H7 (cell line): ENCODE results near the gene CDON. TPM values are rescaled to one million over a fixed set of nuclear protein-coding genes. Genes with fewer than 3 reads are reported as not detected.
"Not testable (repeated sequence)": the region's sequence is repeated elsewhere in the genome, so short reads cannot be mapped to it uniquely, and the experiment has no call there.

ENCODE experiments used
- DNase-seq: peaks from one replicate; pipeline ENCODE4 v3.0.0; 2012
- H3K27me3 ChIP-seq: 2 replicates; pipeline ENCODE4 v1.6.0; 2011; ENCODE audit warnings: mild to moderate bottlenecking, low read length; ENCODE audit not compliant: control insufficient read depth, insufficient read depth
- H3K36me3 ChIP-seq: replicated peaks from 2 replicates; pipeline ENCODE4 v1.5.1; 2011; ENCODE audit warnings: low read length; ENCODE audit not compliant: control insufficient read depth, insufficient read depth
- H3K4me3 ChIP-seq: 2 replicates; pipeline ENCODE4 v1.5.1; 2011; ENCODE audit warnings: low read depth, mild to moderate bottlenecking, control low read depth, low read length, moderate library complexity; ENCODE audit not compliant: insufficient read depth
- total RNA-seq: library from RNA; depleted of rRNA; stranded (reverse); fragments of >200 nt; shearing (Covaris generic); gene quantifications from 2 replicates; pipeline ENCODE4 v1.2.3, GENCODE V29; 2014

Gene CDON
- total RNA-seq, 1 experiment from 2014 or later: 22.7 TPM

- Histone ChIP-seq H3K36me3 (no peaks in the 10 kb centered on the region), H3K27me3 (no peaks in the 10 kb centered on the region)
- peak; percentile 26 for DNase-seq
Measured at GRCh38 chr11:126039485-126040271, 23.0 kb downstream of the CDON start.

GRCh38 chr11:126035718-126036117 lies 26.9 kb downstream of the CDON start:
- H3K4me3 ChIP-seq: no peak overlapping the region
- DNase-seq: no peak
- H3K27me3 ChIP-seq: no peaks in the 10 kb centered on the region
- no peaks in the 10 kb centered on the region for H3K36me3 ChIP-seq

More at GRCh38 chr11:126039485-126040271, 23.0 kb downstream of the CDON start:
- H3K4me3 ChIP-seq: no peak overlapping the region

- H3K4me3 ChIP-seq: no peak overlapping the region
- no peaks in the 10 kb centered on the region for H3K36me3 ChIP-seq
Measured at GRCh38 chr11:126034933-126035425, 27.7 kb downstream of the CDON start.

GRCh38 chr11:126034039-126034932 lies 28.4 kb downstream of the CDON start:
- DNase-seq: no peak
- no peaks in the 10 kb centered on the region for H3K27me3 ChIP-seq
- H3K36me3 ChIP-seq: no peaks in the 10 kb centered on the region
- H3K4me3 ChIP-seq: no peak overlapping the region

More at GRCh38 chr11:126034933-126035425, 27.7 kb downstream of the CDON start:
- no peaks in the 10 kb centered on the region for H3K27me3 ChIP-seq
- DNase-seq: no peak

GRCh38 chr11:126032375-126032774 lies 30.3 kb downstream of the CDON start:
- no peaks in the 10 kb centered on the region for H3K27me3 ChIP-seq
- no peak for DNase-seq
- no peak overlapping the region for H3K4me3 ChIP-seq
- H3K36me3 ChIP-seq: no peaks in the 10 kb centered on the region

GRCh38 chr11:126029805-126030204 lies 32.9 kb downstream of the CDON start:
- no peak for DNase-seq

GRCh38 chr11:126029237-126029636 lies 33.4 kb downstream of the CDON start:
- Histone ChIP-seq H3K27me3 (no peaks in the 10 kb centered on the region), H3K36me3 (no peaks in the 10 kb centered on the region), H3K4me3 (no peak overlapping the region)
- no peak for DNase-seq

More at GRCh38 chr11:126029805-126030204, 32.9 kb downstream of the CDON start:
- Histone ChIP-seq H3K27me3 (no peaks in the 10 kb centered on the region), H3K4me3 (no peak overlapping the region), H3K36me3 (no peaks in the 10 kb centered on the region)

- H3K4me3 ChIP-seq, DNase-seq, H3K27me3 ChIP-seq, H3K36me3 ChIP-seq: not testable (repeated sequence)
Measured at GRCh38 chr11:126028534-126028933, 34.1 kb downstream of the CDON start.

GRCh38 chr11:126026579-126026978 lies 36.1 kb downstream of the CDON start:
- Histone ChIP-seq H3K27me3 (no peaks in the 10 kb centered on the region), H3K4me3 (no peak overlapping the region), H3K36me3 (no peaks in the 10 kb centered on the region)
- DNase-seq: no peak

- no peak for DNase-seq
- Histone ChIP-seq H3K4me3 (no peak overlapping the region), H3K27me3 (no peaks in the 10 kb centered on the region), H3K36me3 (no peaks in the 10 kb centered on the region)
Measured at GRCh38 chr11:126025822-126026221, 36.8 kb downstream of the CDON start.

- H3K36me3 ChIP-seq: peaks cover 1% of the 10 kb centered on the region; the same call in 1 of the 2 replicates
- DNase-seq: no peak
- H3K27me3 ChIP-seq: no peaks in the 10 kb centered on the region
- H3K4me3 ChIP-seq: no peak overlapping the region
Measured at GRCh38 chr11:126024123-126024522, 38.5 kb downstream of the CDON start.

GRCh38 chr11:126012852-126013251 lies 49.8 kb downstream of the CDON start:
- H3K4me3 ChIP-seq: no peak overlapping the region
- no peak for DNase-seq
- H3K27me3 ChIP-seq: no peaks in the 10 kb centered on the region
- peaks cover 5% of the 10 kb centered on the region; the same call in 1 of the 2 replicates for H3K36me3 ChIP-seq

GRCh38 chr11:126011754-126012153 lies 50.9 kb downstream of the CDON start:
- H3K27me3 ChIP-seq: no peaks in the 10 kb centered on the region
- peaks cover 3% of the 10 kb centered on the region; the same call in 1 of the 2 replicates for H3K36me3 ChIP-seq
- no peak overlapping the region for H3K4me3 ChIP-seq
- DNase-seq: peak; percentile 3

GRCh38 chr11:126011265-126011664 lies 51.4 kb downstream of the CDON start:
- Histone ChIP-seq H3K27me3 (no peaks in the 10 kb centered on the region), H3K4me3 (no peak overlapping the region), H3K36me3 (peaks cover 3% of the 10 kb centered on the region; the same call in 1 of the 2 replicates)
- DNase-seq: no peak
